ENCODE results near the gene CACNA1I. TPM values are rescaled to one million over a fixed set of nuclear protein-coding genes. Genes with fewer than 3 reads are reported as not detected.

The CACNA1I gene
- total RNA-seq, 1 experiment from 2014 or later: 0.02 TPM

GRCh38 chr22:39610766-39611165 lies 40.2 kb downstream of the CACNA1I start:
- no peak overlapping the region for H3K27ac Mint-ChIP-seq (ENCODE audit: low read depth, unreplicated experiment)
- no peak overlapping the region for H3K4me3 Mint-ChIP-seq (ENCODE audit: unreplicated experiment)
- ChIA-PET CTCF (interaction anchor here (0.9 kb wide), 1 partner anchor 414 kb away, joined by 3 read pairs; no protein-coding TSS in a partner anchor), POLR2A (no interaction called here)
- peaks cover 53% of the 10 kb centered on the region for H3K27me3 Mint-ChIP-seq (ENCODE audit: insufficient read depth, unreplicated experiment)
- no peaks in the 10 kb centered on the region for H3K36me3 Mint-ChIP-seq (ENCODE audit: insufficient read depth, unreplicated experiment)
- intact Hi-C loops (cut with micrococcal nuclease): no loop called here
- DNase-seq (ENCODE audit: unreplicated experiment): no peak
- BruUV-seq (replicated peaks): no TSS peak
- no peaks in the 10 kb centered on the region for H3K9me3 Mint-ChIP-seq (ENCODE audit: unreplicated experiment)
- TF ChIP-seq, protein P1, sequence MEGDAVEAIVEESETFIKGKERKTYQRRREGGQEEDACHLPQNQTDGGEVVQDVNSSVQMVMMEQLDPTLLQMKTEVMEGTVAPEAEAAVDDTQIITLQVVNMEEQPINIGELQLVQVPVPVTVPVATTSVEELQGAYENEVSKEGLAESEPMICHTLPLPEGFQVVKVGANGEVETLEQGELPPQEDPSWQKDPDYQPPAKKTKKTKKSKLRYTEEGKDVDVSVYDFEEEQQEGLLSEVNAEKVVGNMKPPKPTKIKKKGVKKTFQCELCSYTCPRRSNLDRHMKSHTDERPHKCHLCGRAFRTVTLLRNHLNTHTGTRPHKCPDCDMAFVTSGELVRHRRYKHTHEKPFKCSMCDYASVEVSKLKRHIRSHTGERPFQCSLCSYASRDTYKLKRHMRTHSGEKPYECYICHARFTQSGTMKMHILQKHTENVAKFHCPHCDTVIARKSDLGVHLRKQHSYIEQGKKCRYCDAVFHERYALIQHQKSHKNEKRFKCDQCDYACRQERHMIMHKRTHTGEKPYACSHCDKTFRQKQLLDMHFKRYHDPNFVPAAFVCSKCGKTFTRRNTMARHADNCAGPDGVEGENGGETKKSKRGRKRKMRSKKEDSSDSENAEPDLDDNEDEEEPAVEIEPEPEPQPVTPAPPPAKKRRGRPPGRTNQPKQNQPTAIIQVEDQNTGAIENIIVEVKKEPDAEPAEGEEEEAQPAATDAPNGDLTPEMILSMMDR (IDR thresholded peaks at IDR 0.05; ENCODE audit: unreplicated experiment): no peak
- no peaks in the 10 kb centered on the region for H3K4me1 Mint-ChIP-seq (ENCODE audit: insufficient read depth, unreplicated experiment)

- no peaks in the 10 kb centered on the region for H3K36me3 Mint-ChIP-seq (ENCODE audit: insufficient read depth, unreplicated experiment)
- no peak overlapping the region for H3K27ac Mint-ChIP-seq (ENCODE audit: low read depth, unreplicated experiment)
- ChIA-PET POLR2A (no interaction called here), CTCF (interaction anchor here (0.9 kb wide), 1 partner anchor 413 kb away, joined by 3 read pairs; no protein-coding TSS in a partner anchor)
- TF ChIP-seq, protein P1 (IDR thresholded peaks at IDR 0.05; ENCODE audit: unreplicated experiment): no peak
- no peaks in the 10 kb centered on the region for H3K4me1 Mint-ChIP-seq (ENCODE audit: insufficient read depth, unreplicated experiment)
- intact Hi-C loops (cut with micrococcal nuclease): no loop called here
- BruUV-seq (replicated peaks): no TSS peak
- no peaks in the 10 kb centered on the region for H3K9me3 Mint-ChIP-seq (ENCODE audit: unreplicated experiment)
- H3K27me3 Mint-ChIP-seq (ENCODE audit: insufficient read depth, unreplicated experiment): peaks cover 56% of the 10 kb centered on the region
- DNase-seq (ENCODE audit: unreplicated experiment): no peak
- H3K4me3 Mint-ChIP-seq (ENCODE audit: unreplicated experiment): no peak overlapping the region
These were observed 40.8 kb downstream of the CACNA1I start for GRCh38 chr22:39611360-39611759.

DNA sequence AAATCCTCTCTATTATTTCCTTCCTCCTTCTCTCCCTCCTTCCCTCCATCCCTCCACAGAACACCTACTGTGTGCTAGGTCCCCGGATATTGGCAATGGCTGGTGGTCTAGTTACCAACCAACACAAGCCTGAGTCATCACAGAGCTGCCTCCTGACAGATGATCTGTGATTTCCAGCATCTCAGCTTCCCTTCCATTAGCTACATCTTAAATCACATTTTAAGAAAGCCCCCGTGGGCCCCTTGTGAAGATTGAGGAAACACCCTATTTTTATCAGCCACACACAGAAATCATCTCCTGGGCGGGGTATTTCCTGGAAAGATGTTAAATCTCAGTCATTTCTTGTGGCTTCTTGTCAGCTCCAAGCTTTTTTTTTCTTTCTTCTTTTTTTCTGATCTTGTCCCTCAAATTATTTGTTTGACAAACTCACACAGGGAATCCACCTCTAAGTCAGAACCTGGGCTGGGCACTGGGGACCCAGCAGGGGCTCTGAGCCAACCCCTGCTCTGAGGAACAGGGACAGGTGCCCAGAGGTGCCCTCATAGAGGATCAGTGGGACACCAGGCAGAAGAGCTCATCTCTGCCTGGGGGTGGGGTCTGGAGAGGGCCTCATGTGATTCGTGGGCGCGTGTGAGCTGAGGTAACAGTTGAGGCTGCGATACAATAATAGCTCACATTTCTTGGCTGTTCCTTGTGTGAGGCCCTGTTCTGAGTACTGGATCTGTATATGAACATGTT lies 42.4 kb downstream of the CACNA1I start:
- TF ChIP-seq, protein P1 (IDR thresholded peaks at IDR 0.05; ENCODE audit: unreplicated experiment): no peak
- H3K27me3 Mint-ChIP-seq (ENCODE audit: insufficient read depth, unreplicated experiment): peaks cover 54% of the 10 kb centered on the region
- ChIA-PET POLR2A (interaction anchor here (1.2 kb wide), 1 partner anchor 28 kb away, joined by 6 read pairs; no protein-coding TSS in a partner anchor), CTCF (interaction anchor here (0.7 kb wide), 1 partner anchor 112 kb away, joined by 6 read pairs; no protein-coding TSS in a partner anchor)
- no peaks in the 10 kb centered on the region for H3K4me1 Mint-ChIP-seq (ENCODE audit: insufficient read depth, unreplicated experiment)
- intact Hi-C loops (cut with micrococcal nuclease): no loop called here
- no peaks in the 10 kb centered on the region for H3K9me3 Mint-ChIP-seq (ENCODE audit: unreplicated experiment)
- H3K4me3 Mint-ChIP-seq (ENCODE audit: unreplicated experiment): no peak overlapping the region
- no peak overlapping the region for H3K27ac Mint-ChIP-seq (ENCODE audit: low read depth, unreplicated experiment)
- DNase-seq (ENCODE audit: unreplicated experiment): no peak
- H3K36me3 Mint-ChIP-seq (ENCODE audit: insufficient read depth, unreplicated experiment): no peaks in the 10 kb centered on the region
- no TSS peak for BruUV-seq (replicated peaks)

GRCh38 chr22:39613549-39613921 lies 43.0 kb downstream of the CACNA1I start:
- no peak overlapping the region for H3K4me3 Mint-ChIP-seq (ENCODE audit: unreplicated experiment)
- TF ChIP-seq, protein P1 (IDR thresholded peaks at IDR 0.05; ENCODE audit: unreplicated experiment): no peak
- no TSS peak for BruUV-seq (replicated peaks)
- no peaks in the 10 kb centered on the region for H3K9me3 Mint-ChIP-seq (ENCODE audit: unreplicated experiment)
- no peaks in the 10 kb centered on the region for H3K4me1 Mint-ChIP-seq (ENCODE audit: insufficient read depth, unreplicated experiment)
- no peak for DNase-seq (ENCODE audit: unreplicated experiment)
- intact Hi-C loops (cut with micrococcal nuclease): no loop called here
- H3K36me3 Mint-ChIP-seq (ENCODE audit: insufficient read depth, unreplicated experiment): no peaks in the 10 kb centered on the region
- CTCF ChIA-PET: no interaction called here
- POLR2A ChIA-PET: interaction anchor here (1.2 kb wide), 1 partner anchor 28 kb away, joined by 6 read pairs; no protein-coding TSS in a partner anchor
- H3K27me3 Mint-ChIP-seq (ENCODE audit: insufficient read depth, unreplicated experiment): peaks cover 59% of the 10 kb centered on the region
- no peak overlapping the region for H3K27ac Mint-ChIP-seq (ENCODE audit: low read depth, unreplicated experiment)

Data from MCF 10A (cell line).